22Rv1 (cell line): Measurements from ENCODE around the gene SRPRA.

ENCODE experiments used
- ZFX ChIP-seq: fragments of 450-650 bp; IDR thresholded peaks from 2 replicates; pipeline ENCODE4 v1.6.1; 2017; ENCODE audit warnings: antibody characterized with exemption, borderline replicate concordance
- TF ChIP-seq, protein P1 (sequence below): fragments of 450-650 bp; IDR thresholded peaks from 2 replicates; pipeline ENCODE4 v1.5.1; 2017; ENCODE audit warnings: mild to moderate bottlenecking

DNA sequence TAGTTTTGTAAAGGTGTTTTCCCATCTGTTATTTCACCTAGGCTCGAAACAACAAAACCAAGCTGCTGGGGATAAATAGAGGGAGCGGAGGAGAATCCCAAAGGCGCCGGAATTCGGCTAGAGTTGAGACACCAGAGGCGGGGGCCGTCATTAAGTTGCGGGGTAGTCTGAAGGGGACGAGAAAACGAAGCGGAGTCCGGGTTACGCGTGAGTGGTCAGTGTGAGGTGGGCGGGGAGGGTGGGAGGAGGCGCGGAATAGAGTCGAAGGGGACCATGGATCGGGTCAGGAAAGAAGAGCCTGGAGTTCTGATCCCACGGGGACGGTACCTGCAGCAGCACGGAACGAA is 361 bp downstream of the SRPRA start:
- TF ChIP-seq, protein P1, sequence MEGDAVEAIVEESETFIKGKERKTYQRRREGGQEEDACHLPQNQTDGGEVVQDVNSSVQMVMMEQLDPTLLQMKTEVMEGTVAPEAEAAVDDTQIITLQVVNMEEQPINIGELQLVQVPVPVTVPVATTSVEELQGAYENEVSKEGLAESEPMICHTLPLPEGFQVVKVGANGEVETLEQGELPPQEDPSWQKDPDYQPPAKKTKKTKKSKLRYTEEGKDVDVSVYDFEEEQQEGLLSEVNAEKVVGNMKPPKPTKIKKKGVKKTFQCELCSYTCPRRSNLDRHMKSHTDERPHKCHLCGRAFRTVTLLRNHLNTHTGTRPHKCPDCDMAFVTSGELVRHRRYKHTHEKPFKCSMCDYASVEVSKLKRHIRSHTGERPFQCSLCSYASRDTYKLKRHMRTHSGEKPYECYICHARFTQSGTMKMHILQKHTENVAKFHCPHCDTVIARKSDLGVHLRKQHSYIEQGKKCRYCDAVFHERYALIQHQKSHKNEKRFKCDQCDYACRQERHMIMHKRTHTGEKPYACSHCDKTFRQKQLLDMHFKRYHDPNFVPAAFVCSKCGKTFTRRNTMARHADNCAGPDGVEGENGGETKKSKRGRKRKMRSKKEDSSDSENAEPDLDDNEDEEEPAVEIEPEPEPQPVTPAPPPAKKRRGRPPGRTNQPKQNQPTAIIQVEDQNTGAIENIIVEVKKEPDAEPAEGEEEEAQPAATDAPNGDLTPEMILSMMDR, result no peak
- no peak for TF ChIP-seq ZFX
